Measurements from ENCODE around the gene TBC1D21.

The TBC1D21 gene

DNA sequence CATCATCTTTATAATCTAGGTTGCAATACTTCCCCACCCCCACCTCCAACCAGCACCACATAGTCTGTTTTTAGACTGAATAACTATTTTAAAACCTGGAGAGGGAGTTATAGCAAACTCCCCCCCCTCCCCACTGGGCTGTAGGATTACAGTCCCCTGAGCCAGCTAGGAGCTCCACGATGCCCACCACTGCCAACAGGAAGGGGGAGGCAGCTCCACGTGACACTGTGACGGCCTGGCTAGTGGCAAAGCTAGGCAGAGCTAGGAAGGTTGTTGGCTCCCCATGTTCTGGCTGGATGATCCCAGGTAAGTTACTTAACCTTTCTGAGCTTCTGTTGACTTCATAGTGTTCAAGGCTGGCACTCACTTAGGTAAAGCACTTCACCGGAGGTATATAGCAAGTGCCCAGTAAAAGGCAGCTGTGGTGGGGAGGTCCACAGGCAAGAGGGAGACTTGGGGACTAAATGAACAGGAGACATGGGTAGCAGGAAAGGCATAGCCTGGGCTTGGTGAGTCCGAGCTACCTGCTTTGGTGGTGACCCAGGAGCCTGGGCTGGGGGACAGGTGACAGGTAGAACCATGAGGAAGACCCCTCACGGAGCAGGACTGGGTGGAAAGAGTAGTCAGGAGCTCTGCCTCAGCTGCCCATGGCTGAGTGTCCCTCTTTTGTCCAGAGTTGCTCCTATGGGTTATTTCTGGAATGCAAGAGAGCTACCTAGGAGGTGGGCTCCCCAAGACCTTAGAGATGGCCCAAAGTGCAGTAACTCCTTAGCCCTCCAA lies 4.0 kb upstream of the TBC1D21 start:
- Mint-ChIP-seq H3K36me3 (ENCODE audit: low read depth) (no peaks in the 10 kb centered on the region), H3K4me1 (no peaks in the 10 kb centered on the region), H3K27me3 (ENCODE audit: low read depth) (peaks cover 54% of the 10 kb centered on the region), H3K27ac (no peak overlapping the region), H3K9me3 (no peaks in the 10 kb centered on the region), H3K4me3 (no peak overlapping the region)
- TF ChIP-seq, protein P1, sequence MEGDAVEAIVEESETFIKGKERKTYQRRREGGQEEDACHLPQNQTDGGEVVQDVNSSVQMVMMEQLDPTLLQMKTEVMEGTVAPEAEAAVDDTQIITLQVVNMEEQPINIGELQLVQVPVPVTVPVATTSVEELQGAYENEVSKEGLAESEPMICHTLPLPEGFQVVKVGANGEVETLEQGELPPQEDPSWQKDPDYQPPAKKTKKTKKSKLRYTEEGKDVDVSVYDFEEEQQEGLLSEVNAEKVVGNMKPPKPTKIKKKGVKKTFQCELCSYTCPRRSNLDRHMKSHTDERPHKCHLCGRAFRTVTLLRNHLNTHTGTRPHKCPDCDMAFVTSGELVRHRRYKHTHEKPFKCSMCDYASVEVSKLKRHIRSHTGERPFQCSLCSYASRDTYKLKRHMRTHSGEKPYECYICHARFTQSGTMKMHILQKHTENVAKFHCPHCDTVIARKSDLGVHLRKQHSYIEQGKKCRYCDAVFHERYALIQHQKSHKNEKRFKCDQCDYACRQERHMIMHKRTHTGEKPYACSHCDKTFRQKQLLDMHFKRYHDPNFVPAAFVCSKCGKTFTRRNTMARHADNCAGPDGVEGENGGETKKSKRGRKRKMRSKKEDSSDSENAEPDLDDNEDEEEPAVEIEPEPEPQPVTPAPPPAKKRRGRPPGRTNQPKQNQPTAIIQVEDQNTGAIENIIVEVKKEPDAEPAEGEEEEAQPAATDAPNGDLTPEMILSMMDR (IDR thresholded peaks at IDR 0.05; ENCODE audit: unreplicated experiment in 3 of 3): no peak

DNA sequence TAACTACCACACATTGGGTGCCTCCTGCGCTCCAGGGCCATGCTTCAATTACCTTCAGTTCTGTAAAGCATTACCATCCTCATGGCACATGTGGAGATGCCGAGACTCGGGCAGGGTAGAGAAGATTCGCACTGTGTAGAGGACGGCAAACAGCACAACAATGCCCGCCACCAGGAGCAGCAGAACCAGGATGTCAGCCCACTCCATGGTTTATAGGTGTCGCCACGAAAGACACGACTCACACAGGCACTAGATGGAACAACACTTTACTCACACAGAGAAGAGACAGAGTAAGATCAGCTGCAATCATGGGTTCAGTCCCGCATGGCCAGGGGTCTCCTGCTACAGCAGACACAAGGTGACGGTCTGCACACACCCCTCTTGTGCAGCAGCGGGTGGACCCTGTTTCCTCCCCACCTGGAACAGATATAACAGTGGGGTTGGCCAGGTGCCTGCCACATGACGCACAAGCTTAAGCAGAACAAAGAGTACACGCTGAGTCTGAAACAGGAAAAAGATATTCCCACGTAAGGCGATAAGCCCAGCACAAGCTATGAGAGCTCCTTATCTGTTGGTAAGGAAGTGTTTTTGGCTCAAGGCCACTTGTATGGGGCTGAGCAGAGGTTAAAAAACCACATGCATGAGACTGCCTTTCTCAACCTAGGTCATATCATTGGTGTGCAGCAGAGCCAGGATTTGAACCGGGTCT lies 2.5 kb upstream of the TBC1D21 start:
- H3K9me3 Mint-ChIP-seq: no peaks in the 10 kb centered on the region
- H3K27me3 Mint-ChIP-seq (ENCODE audit: low read depth): peaks cover 51% of the 10 kb centered on the region
- H3K4me3 Mint-ChIP-seq: no peak overlapping the region
- H3K36me3 Mint-ChIP-seq (ENCODE audit: low read depth): no peaks in the 10 kb centered on the region
- TF ChIP-seq, protein P1 (IDR thresholded peaks at IDR 0.05; ENCODE audit: unreplicated experiment in 3 of 3): no peak
- no peaks in the 10 kb centered on the region for H3K4me1 Mint-ChIP-seq
- no peak overlapping the region for H3K27ac Mint-ChIP-seq

DNA sequence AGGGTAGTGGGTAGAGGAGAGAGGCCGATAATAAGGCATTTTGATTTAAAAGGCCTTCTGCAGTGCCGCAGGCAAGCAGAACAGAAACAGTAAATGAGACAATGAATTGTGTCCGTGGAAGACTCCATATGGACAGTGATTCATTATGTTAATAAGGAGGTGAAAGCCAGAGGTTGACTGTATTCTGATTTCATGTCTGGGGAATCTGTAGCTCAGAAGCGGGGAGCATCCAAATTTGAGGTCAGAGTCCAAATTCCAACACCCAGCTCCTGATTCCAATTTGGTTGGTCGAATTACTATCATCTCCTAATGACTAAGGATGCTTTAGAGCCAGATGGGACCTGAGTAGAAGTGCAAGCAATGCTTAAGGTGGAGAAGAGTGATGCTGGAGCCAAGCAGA lies 1.0 kb upstream of the TBC1D21 start:
- Mint-ChIP-seq H3K27ac (no peak overlapping the region), H3K4me1 (no peaks in the 10 kb centered on the region), H3K4me3 (no peak overlapping the region), H3K36me3 (ENCODE audit: low read depth) (no peaks in the 10 kb centered on the region), H3K9me3 (no peaks in the 10 kb centered on the region), H3K27me3 (ENCODE audit: low read depth) (peaks cover 45% of the 10 kb centered on the region)
- TF ChIP-seq, protein P1 (IDR thresholded peaks at IDR 0.05; ENCODE audit: unreplicated experiment in 3 of 3): no peak

DNA sequence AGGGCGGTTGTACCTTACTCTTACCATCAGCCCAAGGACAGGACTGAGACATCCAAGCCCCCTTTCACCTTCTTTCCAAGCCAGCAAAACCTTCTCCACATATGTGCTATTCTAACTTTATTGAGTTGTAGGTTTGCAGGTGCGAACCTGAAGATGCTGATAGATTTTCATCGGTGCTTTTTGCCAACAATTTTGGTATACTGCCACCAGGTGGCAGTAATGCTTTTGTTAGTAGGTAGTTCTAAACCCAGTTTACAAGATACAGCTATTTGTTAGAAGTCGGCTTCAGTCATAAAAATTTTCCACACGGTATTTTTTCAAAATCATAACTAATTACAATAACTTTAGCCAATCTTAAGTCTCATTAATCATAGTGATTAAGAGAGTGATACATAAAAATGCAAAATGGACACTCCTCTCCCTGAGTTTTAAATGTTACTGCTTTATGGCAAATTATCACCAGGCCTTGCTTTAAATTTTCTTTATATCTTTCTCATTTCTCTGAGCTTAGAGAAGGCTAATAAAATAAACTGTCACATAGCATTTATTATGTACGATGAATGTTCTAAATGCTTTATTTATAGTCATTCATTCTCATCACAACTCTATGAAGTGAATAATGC lies 636 bp downstream of the TBC1D21 start:
- TF ChIP-seq, protein P1 (IDR thresholded peaks at IDR 0.05; ENCODE audit: unreplicated experiment in 3 of 3): peak; percentile 49 to 68 (median 51)
- Mint-ChIP-seq H3K27ac (no peak overlapping the region), H3K27me3 (ENCODE audit: low read depth) (peaks cover 46% of the 10 kb centered on the region), H3K4me3 (no peak overlapping the region), H3K4me1 (no peaks in the 10 kb centered on the region), H3K9me3 (peaks cover 3% of the 10 kb centered on the region), H3K36me3 (ENCODE audit: low read depth) (no peaks in the 10 kb centered on the region)

DNA sequence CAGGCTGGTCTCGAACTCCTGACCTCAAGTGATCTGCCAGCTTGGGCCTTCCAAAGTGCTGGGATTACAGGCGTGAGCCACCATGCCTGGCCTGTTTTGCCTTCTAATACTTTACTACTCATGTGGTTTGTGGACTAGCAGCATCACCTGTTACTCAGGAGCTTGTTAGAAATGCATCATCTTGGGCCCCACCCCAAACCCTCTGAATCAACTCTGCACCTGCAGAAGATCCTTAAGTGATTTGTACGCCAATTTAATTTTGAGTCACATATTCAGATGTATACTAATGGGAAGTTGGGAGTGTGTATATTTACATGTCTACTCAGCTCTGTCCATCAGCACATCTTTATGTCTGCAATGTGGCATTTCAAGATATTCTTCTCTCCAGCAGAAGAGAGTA lies 6.1 kb downstream of the TBC1D21 start:
- Mint-ChIP-seq H3K27me3 (ENCODE audit: low read depth) (peaks cover 20% of the 10 kb centered on the region), H3K4me1 (no peaks in the 10 kb centered on the region), H3K36me3 (ENCODE audit: low read depth) (no peaks in the 10 kb centered on the region), H3K27ac (no peak overlapping the region), H3K9me3 (peaks cover 3% of the 10 kb centered on the region), H3K4me3 (no peak overlapping the region)
- TF ChIP-seq, protein P1 (IDR thresholded peaks at IDR 0.05; ENCODE audit: unreplicated experiment in 3 of 3): no peak
